Mucosa of rectum (tissue), 2 donors: ENCODE results near the gene DNAJB8.

Experiments
- H3K27ac ChIP-seq, 2 donors: one replicate each; pipeline ENCODE4 v1.7.0; 2013; ENCODE audit warnings: inconsistent platforms in 2 of 2, low read depth in 2 of 2, low read length in 2 of 2
- H3K27me3 ChIP-seq, 2 donors: one replicate each; pipeline ENCODE4 v1.7.0; 2013; ENCODE audit warnings: low read length in 2 of 2; ENCODE audit not compliant: control insufficient read depth in 2 of 2, insufficient read depth in 2 of 2
- H3K36me3 ChIP-seq, 2 donors: one replicate each; pipeline ENCODE4 v1.7.0; 2013; ENCODE audit warnings: low read length in 2 of 2; ENCODE audit not compliant: control insufficient read depth in 2 of 2, insufficient read depth in 2 of 2
- H3K4me1 ChIP-seq, 2 donors: one replicate each; pipeline ENCODE4 v1.7.0; 2013; ENCODE audit warnings: low read length in 2 of 2, mild to moderate bottlenecking in 1 of 2; ENCODE audit not compliant: control insufficient read depth in 2 of 2, insufficient read depth in 2 of 2
- H3K4me3 ChIP-seq, 2 donors: one replicate each; pipeline ENCODE4 v1.7.0; 2013; ENCODE audit warnings: low read length in 2 of 2
- H3K9ac ChIP-seq, 2 donors: one replicate each; pipeline ENCODE4 v1.7.0; 2013; ENCODE audit warnings: low read length in 2 of 2, low read depth in 1 of 2, mild to moderate bottlenecking in 1 of 2
- H3K9me3 ChIP-seq, 2 donors: one replicate each; pipeline ENCODE4 v1.7.0; 2013; ENCODE audit warnings: low read length in 2 of 2; ENCODE audit not compliant: control insufficient read depth in 2 of 2
- donor health status: healthy.
- donor health status: Normal muscosa, but diverticular disease.

DNAJB8 gene

GRCh38 chr3:128464702-128465101 is 2.0 kb downstream of the DNAJB8 start:
- Histone ChIP-seq H3K27me3 (peaks cover 0 to 2% of the 10 kb centered on the region in 2 donors), H3K9ac (no peak overlapping the region), H3K36me3 (no peaks in the 10 kb centered on the region)

GRCh38 chr3:128464188-128464587 is 2.5 kb downstream of the DNAJB8 start:
- Histone ChIP-seq H3K4me3 (no peak overlapping the region), H3K36me3 (no peaks in the 10 kb centered on the region), H3K27ac (no peak overlapping the region), H3K9ac (no peak overlapping the region), H3K4me1 (no peaks in the 10 kb centered on the region), H3K9me3 (no peaks in the 10 kb centered on the region), H3K27me3 (peaks cover 0 to 2% of the 10 kb centered on the region in 2 donors)

More at GRCh38 chr3:128464702-128465101, 2.0 kb downstream of the DNAJB8 start:
- Histone ChIP-seq H3K9me3 (no peaks in the 10 kb centered on the region), H3K27ac (no peak overlapping the region), H3K4me1 (no peaks in the 10 kb centered on the region), H3K4me3 (no peak overlapping the region)

GRCh38 chr3:128463771-128464170 is 2.9 kb downstream of the DNAJB8 start:
- Histone ChIP-seq H3K9me3 (no peaks in the 10 kb centered on the region), H3K27me3 (peaks cover 0 to 2% of the 10 kb centered on the region in 2 donors), H3K9ac (no peak overlapping the region), H3K36me3 (no peaks in the 10 kb centered on the region), H3K27ac (no peak overlapping the region), H3K4me3 (no peak overlapping the region), H3K4me1 (no peaks in the 10 kb centered on the region)

GRCh38 chr3:128463354-128463753 is 3.3 kb downstream of the DNAJB8 start:
- Histone ChIP-seq H3K4me3 (no peak overlapping the region), H3K9ac (no peak overlapping the region), H3K9me3 (no peaks in the 10 kb centered on the region), H3K27me3 (peaks cover 0 to 2% of the 10 kb centered on the region in 2 donors), H3K36me3 (no peaks in the 10 kb centered on the region), H3K4me1 (no peaks in the 10 kb centered on the region), H3K27ac (no peak overlapping the region)

GRCh38 chr3:128462931-128463330 is 3.8 kb downstream of the DNAJB8 start:
- Histone ChIP-seq H3K4me3 (no peak overlapping the region), H3K4me1 (no peaks in the 10 kb centered on the region), H3K36me3 (no peaks in the 10 kb centered on the region), H3K9me3 (no peaks in the 10 kb centered on the region), H3K27ac (no peak overlapping the region), H3K9ac (no peak overlapping the region), H3K27me3 (peaks cover 0 to 2% of the 10 kb centered on the region in 2 donors)

- peaks cover 0 to 2% of the 10 kb centered on the region in 2 donors for H3K27me3 ChIP-seq
- no peak overlapping the region for H3K9ac ChIP-seq
- H3K9me3 ChIP-seq, result no peaks in the 10 kb centered on the region
- H3K4me3 ChIP-seq, result no peak overlapping the region
- no peaks in the 10 kb centered on the region for H3K36me3 ChIP-seq
- no peaks in the 10 kb centered on the region for H3K4me1 ChIP-seq
- no peak overlapping the region for H3K27ac ChIP-seq
Measured at GRCh38 chr3:128462341-128462910, 4.3 kb downstream of the DNAJB8 start.

- no peaks in the 10 kb centered on the region for H3K4me1 ChIP-seq
- no peak overlapping the region for H3K9ac ChIP-seq
- no peak overlapping the region for H3K27ac ChIP-seq
- H3K36me3 ChIP-seq, result no peaks in the 10 kb centered on the region
- H3K27me3 ChIP-seq, result peaks cover 2% of the 10 kb centered on the region in 2 donors
- no peak overlapping the region for H3K4me3 ChIP-seq
- no peaks in the 10 kb centered on the region for H3K9me3 ChIP-seq
Measured at GRCh38 chr3:128461731-128462130, 5.0 kb downstream of the DNAJB8 start.

- no peaks in the 10 kb centered on the region for H3K9me3 ChIP-seq
- peaks cover 0 to 11% of the 10 kb centered on the region in 2 donors for H3K27me3 ChIP-seq
Measured at GRCh38 chr3:128459461-128459820, 7.2 kb downstream of the DNAJB8 start.

GRCh38 chr3:128458746-128459460 is 7.8 kb downstream of the DNAJB8 start:
- Histone ChIP-seq H3K4me1 (no peaks in the 10 kb centered on the region), H3K9me3 (no peaks in the 10 kb centered on the region), H3K27me3 (peaks cover 0 to 11% of the 10 kb centered on the region in 2 donors), H3K9ac (no peak overlapping the region), H3K27ac (no peak overlapping the region), H3K36me3 (no peaks in the 10 kb centered on the region), H3K4me3 (no peak overlapping the region)

More at GRCh38 chr3:128459461-128459820, 7.2 kb downstream of the DNAJB8 start:
- Histone ChIP-seq H3K9ac (no peak overlapping the region), H3K27ac (no peak overlapping the region), H3K36me3 (no peaks in the 10 kb centered on the region), H3K4me1 (no peaks in the 10 kb centered on the region), H3K4me3 (no peak overlapping the region)

- peaks cover 0 to 11% of the 10 kb centered on the region in 2 donors for H3K27me3 ChIP-seq
- H3K27ac ChIP-seq, result no peak overlapping the region
- H3K9ac ChIP-seq, result no peak overlapping the region
Measured at GRCh38 chr3:128457937-128458336, 8.8 kb downstream of the DNAJB8 start.

More at GRCh38 chr3:128457937-128458336, 8.8 kb downstream of the DNAJB8 start:
- no peaks in the 10 kb centered on the region for H3K9me3 ChIP-seq
- H3K36me3 ChIP-seq, result no peaks in the 10 kb centered on the region
- H3K4me3 ChIP-seq, result no peak overlapping the region
- H3K4me1 ChIP-seq, result no peaks in the 10 kb centered on the region
